ENCODE results near the gene SIGLEC6.

- TF ChIP-seq CTCF (IDR thresholded peaks at IDR 0.05) (no peak), POLR2A (IDR thresholded peaks at IDR 0.05) (no peak)
Observed at GRCh38 chr19:51548891-51549305, 17.4 kb upstream of the SIGLEC6 start.

Data from lower leg skin (tissue), 3 donors.